WERI-Rb-1 (cell line): ENCODE results near the gene METRN.
"Not testable (repeated sequence)": the region's sequence is repeated elsewhere in the genome, so short reads cannot be mapped to it uniquely, and the experiment has no call there.

Source experiments
- DNase-seq: peaks from one replicate; pipeline ENCODE4 v3.0.0-alpha.2; 2020
- H3K27ac ChIP-seq: fragments of 250-450 bp; sonication (Bioruptor Pico); 2 replicates; pipeline ENCODE4 v1.5.1; 2020; ENCODE audit warnings: mild to moderate bottlenecking, moderate library complexity
- H3K27me3 ChIP-seq: fragments of 250-450 bp; sonication (Bioruptor Pico); 2 replicates; pipeline ENCODE4 v1.5.1; 2021; ENCODE audit warnings: mild to moderate bottlenecking, low read depth, moderate library complexity; ENCODE audit not compliant: insufficient read depth, severe bottlenecking
- H3K36me3 ChIP-seq: fragments of 250-450 bp; sonication (Bioruptor Pico); 2 replicates; pipeline ENCODE4 v1.5.1; 2020; ENCODE audit warnings: mild to moderate bottlenecking, moderate library complexity
- H3K4me3 ChIP-seq: 2 replicates; pipeline ENCODE4 v1.5.1; 2011; ENCODE audit warnings: low read depth, mild to moderate bottlenecking, control low read depth, low read length
- H3K9me3 ChIP-seq: fragments of 250-450 bp; sonication (Bioruptor Pico); 2 replicates; pipeline ENCODE4 v1.5.1; 2021; ENCODE audit warnings: mild to moderate bottlenecking, moderate library complexity; ENCODE audit not compliant: severe bottlenecking
- TF ChIP-seq, protein P1 (sequence below): IDR thresholded peaks from 2 replicates; pipeline ENCODE4 v1.5.1; 2011; ENCODE audit warnings: low read depth, mild to moderate bottlenecking, control low read depth, inconsistent platforms, low read length

METRN gene

DNA sequence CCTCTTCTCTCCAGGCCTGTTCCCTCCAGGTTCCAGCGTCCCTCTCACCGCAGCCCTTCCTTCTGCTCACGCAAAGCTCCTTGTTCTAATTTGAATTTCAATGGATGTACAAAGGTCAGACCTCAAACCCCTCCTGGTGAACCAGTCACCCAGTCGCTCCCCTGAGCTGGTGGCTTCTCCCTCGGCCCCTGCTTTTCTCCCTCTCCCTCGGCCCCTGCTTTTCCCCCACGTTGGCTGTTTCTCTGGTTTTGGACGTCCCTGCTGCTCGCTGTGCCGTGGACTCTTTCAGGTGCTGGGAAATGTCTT is 37.0 kb downstream of the METRN start:
- Histone ChIP-seq H3K36me3 (no peaks in the 10 kb centered on the region), H3K9me3 (no peaks in the 10 kb centered on the region), H3K4me3 (peak overlapping the region; percentile 50), H3K27ac (peak overlapping the region; percentile 83), H3K27me3 (no peaks in the 10 kb centered on the region)
- TF ChIP-seq, protein P1, sequence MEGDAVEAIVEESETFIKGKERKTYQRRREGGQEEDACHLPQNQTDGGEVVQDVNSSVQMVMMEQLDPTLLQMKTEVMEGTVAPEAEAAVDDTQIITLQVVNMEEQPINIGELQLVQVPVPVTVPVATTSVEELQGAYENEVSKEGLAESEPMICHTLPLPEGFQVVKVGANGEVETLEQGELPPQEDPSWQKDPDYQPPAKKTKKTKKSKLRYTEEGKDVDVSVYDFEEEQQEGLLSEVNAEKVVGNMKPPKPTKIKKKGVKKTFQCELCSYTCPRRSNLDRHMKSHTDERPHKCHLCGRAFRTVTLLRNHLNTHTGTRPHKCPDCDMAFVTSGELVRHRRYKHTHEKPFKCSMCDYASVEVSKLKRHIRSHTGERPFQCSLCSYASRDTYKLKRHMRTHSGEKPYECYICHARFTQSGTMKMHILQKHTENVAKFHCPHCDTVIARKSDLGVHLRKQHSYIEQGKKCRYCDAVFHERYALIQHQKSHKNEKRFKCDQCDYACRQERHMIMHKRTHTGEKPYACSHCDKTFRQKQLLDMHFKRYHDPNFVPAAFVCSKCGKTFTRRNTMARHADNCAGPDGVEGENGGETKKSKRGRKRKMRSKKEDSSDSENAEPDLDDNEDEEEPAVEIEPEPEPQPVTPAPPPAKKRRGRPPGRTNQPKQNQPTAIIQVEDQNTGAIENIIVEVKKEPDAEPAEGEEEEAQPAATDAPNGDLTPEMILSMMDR: no peak
- no peak for DNase-seq

DNA sequence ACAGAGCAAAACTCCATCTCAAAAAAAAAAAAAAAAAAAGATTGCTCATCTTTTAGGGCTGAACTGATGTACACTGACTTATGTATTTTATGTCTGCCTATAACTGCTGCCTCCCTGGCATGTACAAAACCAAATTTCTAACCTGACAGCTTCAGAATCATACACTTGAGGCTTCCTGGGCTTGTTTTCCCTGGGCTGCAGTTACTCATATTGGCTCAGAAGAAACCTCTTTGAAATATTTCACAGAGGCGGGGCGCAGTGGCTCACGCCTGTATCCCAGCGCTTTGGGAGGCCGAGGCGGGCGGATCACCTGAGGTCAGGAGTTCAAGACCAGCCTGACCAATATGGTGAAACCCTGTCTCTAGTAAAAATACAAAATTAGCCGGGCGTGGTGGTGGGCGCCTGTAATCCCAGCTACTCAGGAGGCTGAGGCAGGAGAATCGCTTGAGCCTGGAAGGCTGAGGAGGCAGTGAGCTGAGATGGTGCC is 39.2 kb downstream of the METRN start:
- DNase-seq, H3K9me3 ChIP-seq, H3K27ac ChIP-seq, H3K4me3 ChIP-seq, H3K27me3 ChIP-seq, H3K36me3 ChIP-seq: not testable (repeated sequence)

DNA sequence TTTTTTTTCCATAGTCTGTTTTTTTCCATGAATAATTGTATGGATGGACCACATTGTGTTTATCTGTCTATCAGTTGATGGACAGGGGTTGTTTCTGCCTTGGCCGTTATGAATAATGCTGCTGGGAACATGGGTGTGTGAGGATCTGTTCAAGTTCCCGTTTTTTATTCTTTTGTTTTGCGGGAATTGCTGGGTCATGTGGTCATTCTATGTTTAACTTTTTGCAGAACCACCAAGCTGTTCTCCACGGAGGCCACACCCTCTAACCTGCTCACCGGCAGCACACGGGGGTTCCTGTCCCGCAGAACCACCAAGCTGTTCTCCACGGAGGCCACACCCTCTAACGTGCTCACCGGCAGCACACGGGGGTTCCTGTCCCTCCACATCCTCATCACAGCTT is 39.7 kb downstream of the METRN start:
- no peak for DNase-seq
- TF ChIP-seq, protein P1: no peak
- no peak overlapping the region for H3K4me3 ChIP-seq
- no peaks in the 10 kb centered on the region for H3K27me3 ChIP-seq
- no peaks in the 10 kb centered on the region for H3K9me3 ChIP-seq
- H3K36me3 ChIP-seq: no peaks in the 10 kb centered on the region
- H3K27ac ChIP-seq: no peak overlapping the region

DNA sequence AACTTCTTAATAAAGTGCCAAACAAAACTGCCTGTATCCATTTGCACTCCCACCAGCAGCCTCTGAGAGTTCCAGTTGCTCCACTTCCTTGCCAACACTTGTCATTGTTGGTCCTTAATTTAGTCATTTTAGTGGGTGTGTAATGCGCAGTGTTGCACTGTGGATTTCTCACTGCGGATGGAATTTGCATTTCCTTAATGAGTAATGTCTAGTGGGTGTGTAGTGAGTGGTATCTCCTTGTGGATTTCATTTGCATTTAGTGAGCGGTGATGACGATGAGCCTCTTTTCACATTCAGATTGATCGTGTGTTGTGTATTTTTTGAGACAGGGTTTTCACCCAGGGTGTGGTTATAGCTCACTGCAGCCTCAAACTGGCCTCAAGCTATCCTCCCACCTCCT is 41.5 kb downstream of the METRN start:
- DNase-seq: no peak
- Histone ChIP-seq H3K27ac (no peak overlapping the region), H3K36me3 (no peaks in the 10 kb centered on the region), H3K4me3 (no peak overlapping the region), H3K27me3 (no peaks in the 10 kb centered on the region), H3K9me3 (no peaks in the 10 kb centered on the region)
- TF ChIP-seq, protein P1: no peak

DNA sequence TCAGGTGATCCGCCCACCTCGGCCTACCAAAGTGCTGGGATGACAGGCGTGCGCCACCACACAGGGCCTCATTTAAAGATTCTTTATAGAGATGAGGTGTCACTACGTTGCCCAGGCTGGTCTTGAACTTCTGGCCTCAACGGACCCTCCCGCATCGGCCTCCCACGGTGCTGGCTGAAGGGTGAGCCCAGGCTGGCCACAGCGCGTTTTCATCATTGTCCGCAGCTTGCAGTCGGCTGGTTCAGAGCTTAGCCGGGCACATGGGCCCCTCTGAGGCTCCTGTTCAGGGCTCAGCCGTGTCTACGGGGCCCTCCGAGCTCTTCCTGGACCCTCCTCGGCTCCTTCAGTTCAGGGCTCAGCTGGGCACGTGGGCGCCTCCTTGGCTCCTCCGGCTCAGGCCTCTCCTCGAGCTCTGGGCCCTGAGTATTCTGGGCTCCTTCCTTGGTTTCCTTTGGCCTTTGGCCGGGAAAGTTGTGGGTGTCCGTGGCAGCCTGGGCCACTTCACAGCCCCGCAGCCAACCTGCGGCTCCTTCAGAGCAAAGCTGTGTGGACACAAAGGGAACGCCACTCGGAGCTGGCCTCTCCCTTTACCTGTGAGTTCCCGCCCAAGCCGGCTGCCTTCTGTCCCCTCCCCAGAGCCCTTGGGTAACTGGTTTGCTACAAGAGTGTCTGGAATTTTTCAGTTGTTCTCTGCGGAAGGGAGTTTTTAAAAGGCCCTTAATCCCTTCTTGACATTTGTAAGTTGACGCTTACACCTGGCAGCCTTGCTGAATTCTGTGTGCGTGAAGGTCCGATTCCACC is 44.4 kb downstream of the METRN start:
- H3K4me3 ChIP-seq: no peak overlapping the region
- TF ChIP-seq, protein P1: no peak
- DNase-seq: no peak
- no peaks in the 10 kb centered on the region for H3K9me3 ChIP-seq
- H3K27me3 ChIP-seq: no peaks in the 10 kb centered on the region
- H3K36me3 ChIP-seq: no peaks in the 10 kb centered on the region
- H3K27ac ChIP-seq: no peak overlapping the region; the same call in 1 of the 2 replicates

DNA sequence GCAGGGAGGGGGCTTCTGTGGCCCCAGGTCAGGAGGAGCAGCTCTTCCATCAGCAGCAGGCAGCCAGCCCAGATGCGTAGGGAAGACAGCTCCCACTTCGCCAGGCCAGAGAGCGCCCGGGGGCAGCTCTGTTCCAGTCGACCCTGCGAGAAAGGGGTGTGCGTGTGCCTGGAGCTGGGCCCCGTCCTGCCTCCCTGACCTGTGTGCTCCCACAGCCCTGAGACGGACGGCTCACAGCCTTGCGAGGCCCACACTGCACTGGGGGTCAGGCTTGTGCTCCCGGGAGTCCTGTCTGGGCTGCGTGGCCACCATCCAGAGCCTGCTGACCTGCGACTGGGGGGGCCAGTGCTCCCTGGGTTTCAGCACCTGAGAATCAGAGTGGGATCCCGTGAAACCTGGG is 45.1 kb downstream of the METRN start:
- H3K36me3 ChIP-seq: no peaks in the 10 kb centered on the region
- no peaks in the 10 kb centered on the region for H3K27me3 ChIP-seq
- TF ChIP-seq, protein P1: no peak
- no peak overlapping the region for H3K4me3 ChIP-seq
- no peak overlapping the region for H3K27ac ChIP-seq
- DNase-seq: no peak
- H3K9me3 ChIP-seq: no peaks in the 10 kb centered on the region
